Erythroblast (primary cell): ENCODE results near the gene MYBPHL.

ENCODE experiments used
- GATA1 ChIP-seq: IDR thresholded peaks from 2 replicates; pipeline ENCODE4 v1.6.1; 2011; ENCODE audit warnings: low read depth, mild to moderate bottlenecking, control low read depth, low read length, moderate library complexity
- POLR2A ChIP-seq: IDR thresholded peaks from 2 replicates; pipeline ENCODE4 v1.6.1; 2011; ENCODE audit warnings: mild to moderate bottlenecking, low read length

DNA sequence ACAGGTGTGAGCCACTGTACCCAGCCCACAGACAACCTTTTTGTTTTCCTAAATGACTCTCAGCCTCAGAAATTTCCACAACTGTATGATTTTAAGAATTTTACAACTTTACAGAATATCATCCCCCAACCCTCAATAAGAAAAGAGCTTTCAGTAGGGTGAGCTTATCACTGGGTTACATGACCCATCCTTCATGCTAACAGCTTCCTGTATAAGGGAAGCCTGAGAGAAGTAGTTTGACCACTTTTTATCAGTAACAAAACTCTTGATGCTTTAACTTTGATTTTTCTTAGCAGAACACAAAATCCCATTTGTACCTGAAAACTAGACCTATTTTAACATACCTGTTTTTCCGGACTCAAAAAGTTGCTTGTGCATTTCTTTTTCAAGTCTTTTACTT lies 9.7 kb upstream of the MYBPHL start:
- TF ChIP-seq POLR2A (no peak), GATA1 (no peak)
